T-cell (primary cell): ENCODE data around the gene DUSP28. TPM values are rescaled to one million over a fixed set of nuclear protein-coding genes. Genes with fewer than 3 reads are reported as not detected.

Experiments
- ATAC-seq, 4 experiments: fragments of 200-7000 bp in 3 of 4; fragments of 150-1000 bp in 1 of 4; cut with Tn5 transposase; replicated peaks in 1 of 4; 1 replicate in 3 of 4; 2 replicates in 1 of 4; pipeline ENCODE4 v1.10.0; 2021; ENCODE audit warnings: moderate library complexity in 3 of 4, mild to moderate bottlenecking in 2 of 4, moderate number of reproducible peaks in 1 of 4
- CTCF ChIA-PET, 2 donors: fragments of 300-600 bp; sonication (Branson Sonifier 250); formaldehyde crosslinking; loops; one replicate each; lab custom pipeline; 2022; ENCODE audit warnings: antibody characterized with exemption in 2 of 2; lab: Charles Lee
- POLR2A ChIA-PET, 2 donors: fragments of 300-600 bp; sonication (Branson Sonifier 250); formaldehyde crosslinking; loops; one replicate each; lab custom pipeline; 2022; ENCODE audit warnings: antibody characterized with exemption in 2 of 2; lab: Charles Lee
- DNase-seq, 35 experiments: peaks; one replicate each; pipeline versions ENCODE4 v3.0.0 to v3.0.0-alpha.2; 2013 to 2023
- H3K27ac ChIP-seq: one replicate; pipeline ENCODE4 v1.5.1; 2013; ENCODE audit warnings: low read length
- H3K27me3 ChIP-seq, 2 experiments: replicated peaks in 1 of 2; 1 replicate in 1 of 2; 2 replicates in 1 of 2; pipeline versions ENCODE4 v1.6.1 to v1.7.0; 2013; ENCODE audit warnings: low read length in 1 of 2, mixed read lengths in 1 of 2; ENCODE audit not compliant: control insufficient read depth in 2 of 2, insufficient read depth in 2 of 2; ENCODE audit errors: extremely low read depth in 1 of 2
- H3K36me3 ChIP-seq, 2 donors: 1 replicate in 1 of 2; 2 replicates in 1 of 2; pipeline versions ENCODE4 v1.6.1 to v1.7.0; 2013; ENCODE audit warnings: low read length in 1 of 2; ENCODE audit not compliant: control insufficient read depth in 2 of 2, insufficient read depth in 1 of 2; ENCODE audit errors: extremely low read depth in 1 of 2
- H3K4me1 ChIP-seq, 2 experiments: 1 replicate in 1 of 2; 2 replicates in 1 of 2; pipeline versions ENCODE4 v1.6.1 to v1.7.0; 2013; ENCODE audit warnings: low read length in 2 of 2, mixed read lengths in 1 of 2; ENCODE audit not compliant: insufficient read depth in 2 of 2, control insufficient read depth in 1 of 2; ENCODE audit errors: extremely low read depth in 1 of 2
- H3K4me3 ChIP-seq, 2 donors: 1 replicate in 1 of 2; 2 replicates in 1 of 2; pipeline versions ENCODE4 v1.5.1 to v1.7.0; 2013; ENCODE audit warnings: mild to moderate bottlenecking in 2 of 2, low read length in 1 of 2, moderate library complexity in 1 of 2; ENCODE audit not compliant: control insufficient read depth in 1 of 2; ENCODE audit errors: extremely low read depth in 1 of 2
- H3K9me3 ChIP-seq: 2 replicates; pipeline ENCODE4 v1.7.0; 2013
- H3K27ac Mint-ChIP-seq, 2 donors: one replicate each; pipeline ENCODE4 v1.8.0; 2020 to 2021; ENCODE audit warnings: mild to moderate bottlenecking in 2 of 2, mixed read lengths in 2 of 2
- H3K27me3 Mint-ChIP-seq, 2 donors: one replicate each; pipeline ENCODE4 v1.8.0; 2021 to 2022; ENCODE audit warnings: mixed read lengths in 2 of 2
- H3K36me3 Mint-ChIP-seq: one replicate; pipeline ENCODE4 v1.8.0; 2021; ENCODE audit warnings: mixed read lengths
- H3K4me1 Mint-ChIP-seq, 3 donors: one replicate each; pipeline ENCODE4 v1.8.0; 2020 to 2022; ENCODE audit warnings: mixed read lengths in 3 of 3, mild to moderate bottlenecking in 1 of 3
- H3K4me3 Mint-ChIP-seq, 3 donors: one replicate each; pipeline ENCODE4 v1.8.0; 2020 to 2022; ENCODE audit warnings: mild to moderate bottlenecking in 3 of 3, mixed read lengths in 3 of 3, moderate library complexity in 3 of 3
- H3K9me3 Mint-ChIP-seq, 3 donors: one replicate each; pipeline ENCODE4 v1.8.0; 2020 to 2022; ENCODE audit warnings: mixed read lengths in 3 of 3
- WGBS: methylation state at CpG from one replicate; pipeline ENCODE4 v1.1.5; 2013; ENCODE audit warnings: missing lambda C conversion rate; ENCODE audit not compliant: insufficient coverage; 5-methylcytosine and 5-hydroxymethylcytosine counted together
- total RNA-seq, 35 experiments: library from RNA in 6 of 35; stranded (reverse) in 6 of 35; fragments of 120-200 nt in 1 of 35; gene quantifications; one replicate each; pipeline versions ENCODE4 v1.2.1 to v1.2.4 and lab custom pipeline; 2013 to 2026

Gene DUSP28
- total RNA-seq, 5 donors from 2014 or later (not counting 1 experiment from before 2014, with no cell fraction given), result 11.0 to 17.3 (median 15.4) TPM

- ATAC-seq (no peak), DNase-seq (no peak)
- H3K4me3 ChIP-seq, result no peak overlapping the region
- ChIA-PET POLR2A (no interaction called here), CTCF (no interaction called here)
- no peaks in the 10 kb centered on the region for H3K9me3 Mint-ChIP-seq
- peaks cover 0 to 2% (median 0%) of the 10 kb centered on the region in 3 donors for H3K4me1 Mint-ChIP-seq
- 92% methylated on average over 19 of the region's 22 CpGs for WGBS
- no peaks in the 10 kb centered on the region for H3K9me3 ChIP-seq
- H3K36me3 Mint-ChIP-seq, result no peaks in the 10 kb centered on the region
- H3K27ac ChIP-seq, result no peak overlapping the region
- H3K36me3 ChIP-seq, result peaks cover 31 to 67% of the 10 kb centered on the region in 2 donors
- H3K27me3 ChIP-seq, result no peaks in the 10 kb centered on the region
- no peaks in the 10 kb centered on the region for H3K27me3 Mint-ChIP-seq
- peaks cover 0 to 15% of the 10 kb centered on the region in 2 experiments for H3K4me1 ChIP-seq
- no peak overlapping the region for H3K4me3 Mint-ChIP-seq
- no peak overlapping the region for H3K27ac Mint-ChIP-seq
These were observed 37.4 kb downstream of the DUSP28 start for GRCh38 chr2:240597419-240598181.

GRCh38 chr2:240598311-240598911 is 38.3 kb downstream of the DUSP28 start:
- no peak overlapping the region for H3K4me3 ChIP-seq
- Mint-ChIP-seq H3K27ac (no peak overlapping the region), H3K27me3 (no peaks in the 10 kb centered on the region), H3K9me3 (no peaks in the 10 kb centered on the region), H3K4me3 (no peak overlapping the region), H3K4me1 (peaks cover 0 to 2% (median 0%) of the 10 kb centered on the region in 3 donors), H3K36me3 (no peaks in the 10 kb centered on the region)
- H3K9me3 ChIP-seq, result no peaks in the 10 kb centered on the region
- H3K4me1 ChIP-seq, result peaks cover 0 to 15% of the 10 kb centered on the region in 2 experiments
- ATAC-seq, result no peak
- no peak for DNase-seq
- H3K27ac ChIP-seq, result no peak overlapping the region
- H3K36me3 ChIP-seq, result peaks cover 26 to 59% of the 10 kb centered on the region in 2 donors
- 95% methylated on average over 16 of the region's 17 CpGs for WGBS
- no peaks in the 10 kb centered on the region for H3K27me3 ChIP-seq
- POLR2A ChIA-PET, result no interaction called here
- CTCF ChIA-PET, result no interaction called here

- Mint-ChIP-seq H3K4me1 (peaks cover 0 to 2% (median 0%) of the 10 kb centered on the region in 3 donors), H3K27ac (no peak overlapping the region), H3K36me3 (no peaks in the 10 kb centered on the region), H3K9me3 (no peaks in the 10 kb centered on the region), H3K27me3 (no peaks in the 10 kb centered on the region), H3K4me3 (no peak overlapping the region)
- H3K9me3 ChIP-seq, result no peaks in the 10 kb centered on the region
- no peaks in the 10 kb centered on the region for H3K27me3 ChIP-seq
- no peak overlapping the region for H3K4me3 ChIP-seq
- H3K36me3 ChIP-seq, result peaks cover 26 to 52% of the 10 kb centered on the region in 2 donors
- POLR2A ChIA-PET, result no interaction called here
- CTCF ChIA-PET, result no interaction called here
- WGBS, result 94% methylated on average over 6 of the region's 11 CpGs
- peaks cover 0 to 11% of the 10 kb centered on the region in 2 experiments for H3K4me1 ChIP-seq
- DNase-seq (no peak), ATAC-seq (no peak)
- no peak overlapping the region for H3K27ac ChIP-seq
These were observed 39.0 kb downstream of the DUSP28 start for GRCh38 chr2:240599141-240599583.

GRCh38 chr2:240600451-240600961 is 40.3 kb downstream of the DUSP28 start:
- no peak overlapping the region for H3K4me3 ChIP-seq
- peaks cover 21 to 40% of the 10 kb centered on the region in 2 donors for H3K36me3 ChIP-seq
- Mint-ChIP-seq H3K36me3 (no peaks in the 10 kb centered on the region), H3K27me3 (no peaks in the 10 kb centered on the region), H3K4me3 (no peak overlapping the region), H3K4me1 (peaks cover 0 to 2% (median 0%) of the 10 kb centered on the region in 3 donors), H3K27ac (no peak overlapping the region), H3K9me3 (no peaks in the 10 kb centered on the region)
- no peak overlapping the region for H3K27ac ChIP-seq
- no peaks in the 10 kb centered on the region for H3K9me3 ChIP-seq
- ChIA-PET POLR2A (no interaction called here), CTCF (no interaction called here)
- H3K27me3 ChIP-seq, result no peaks in the 10 kb centered on the region
- ATAC-seq (no peak), DNase-seq (no peak)
- 98% methylated on average over 11 of the region's 16 CpGs for WGBS
- peaks cover 0 to 4% of the 10 kb centered on the region in 2 experiments for H3K4me1 ChIP-seq

GRCh38 chr2:240601061-240601830 is 41.1 kb downstream of the DUSP28 start:
- Histone ChIP-seq H3K27me3 (no peaks in the 10 kb centered on the region), H3K27ac (no peak overlapping the region), H3K9me3 (no peaks in the 10 kb centered on the region), H3K4me3 (no peak overlapping the region), H3K4me1 (no peaks in the 10 kb centered on the region), H3K36me3 (peaks cover 15 to 33% of the 10 kb centered on the region in 2 donors)
- Mint-ChIP-seq H3K4me3 (no peak overlapping the region), H3K27me3 (no peaks in the 10 kb centered on the region), H3K9me3 (no peaks in the 10 kb centered on the region), H3K36me3 (no peaks in the 10 kb centered on the region), H3K27ac (no peak overlapping the region), H3K4me1 (no peaks in the 10 kb centered on the region)
- POLR2A ChIA-PET, result no interaction called here
- DNase-seq (peak in 1 of 35 experiments; percentile 0), ATAC-seq (no peak)
- CTCF ChIA-PET, result no interaction called here
- WGBS, result 85% methylated on average over 20 of the region's 20 CpGs

GRCh38 chr2:240601831-240602160 is 41.6 kb downstream of the DUSP28 start:
- Mint-ChIP-seq H3K36me3 (no peaks in the 10 kb centered on the region), H3K27me3 (no peaks in the 10 kb centered on the region), H3K27ac (no peak overlapping the region), H3K4me1 (no peaks in the 10 kb centered on the region), H3K4me3 (no peak overlapping the region), H3K9me3 (no peaks in the 10 kb centered on the region)
- WGBS, result 91% methylated on average over 9 of the region's 11 CpGs
- peaks cover 11 to 28% of the 10 kb centered on the region in 2 donors for H3K36me3 ChIP-seq
- DNase-seq (peak in 1 of 35 experiments; percentile 1), ATAC-seq (no peak)
- H3K4me1 ChIP-seq, result no peaks in the 10 kb centered on the region
- POLR2A ChIA-PET, result interaction anchor here in 1 of 2 donors (0.5 kb wide), 1 partner anchor 21 kb away, joined by 5 read pairs; no protein-coding TSS in a partner anchor
- H3K27me3 ChIP-seq, result no peaks in the 10 kb centered on the region
- no peaks in the 10 kb centered on the region for H3K9me3 ChIP-seq
- CTCF ChIA-PET, result no interaction called here
- no peak overlapping the region for H3K4me3 ChIP-seq
- no peak overlapping the region for H3K27ac ChIP-seq
